GM23248 (cell line): Measurements from ENCODE around the gene KCTD16.

Experiments
- EZH2 ChIP-seq: fragments of 200-600 bp; sonication (generic); IDR thresholded peaks from 2 replicates; pipeline ENCODE4 v1.6.1; 2018; ENCODE audit warnings: antibody characterized with exemption, mild to moderate bottlenecking; ENCODE audit not compliant: insufficient read depth, poor library complexity, severe bottlenecking
- EZH2phosphoT487 ChIP-seq: fragments of 200-600 bp; sonication (generic); IDR thresholded peaks from 2 replicates; pipeline ENCODE4 v1.6.1; 2018; ENCODE audit warnings: antibody characterized with exemption, moderate library complexity, mild to moderate bottlenecking, low read depth; ENCODE audit not compliant: insufficient read depth

DNA sequence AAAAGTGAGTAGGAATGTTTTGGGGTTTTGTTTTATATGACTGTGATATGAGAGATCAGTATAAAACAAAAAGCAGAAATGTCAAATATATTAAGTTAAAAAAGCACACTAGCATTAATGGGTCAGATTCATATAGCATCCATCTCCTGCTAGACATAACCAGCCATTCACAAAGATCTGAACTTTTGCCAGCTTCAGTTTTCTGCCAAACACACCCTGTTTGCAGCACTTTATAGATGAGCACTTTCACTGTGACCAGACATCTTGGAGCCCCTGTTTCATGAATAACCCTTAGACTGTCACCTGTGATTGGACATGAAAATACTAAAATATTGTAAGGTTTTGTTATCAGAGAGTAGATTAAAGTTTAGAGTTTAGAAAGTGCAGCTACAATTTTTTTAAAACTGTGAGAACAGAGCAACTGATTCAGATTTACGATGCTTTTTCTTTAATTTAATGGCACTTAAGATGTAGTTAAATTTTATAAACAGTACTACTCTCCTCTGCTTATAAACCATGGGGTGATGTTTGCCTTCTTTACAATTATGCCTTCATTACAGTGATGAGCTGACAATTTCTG lies 142.6 kb downstream of the KCTD16 start:
- TF ChIP-seq EZH2 (no peak), EZH2phosphoT487 (no peak)
